IMR-90 (cell line): ENCODE measurements around the gene TEKT1. TPM values are rescaled to one million over a fixed set of nuclear protein-coding genes. Genes with fewer than 3 reads are reported as not detected.

ENCODE experiments used
- ATAC-seq: fragments of 200-7000 bp; cut with Tn5 transposase; 2 replicates; pipeline ENCODE4 v1.9.1; 2020; ENCODE audit warnings: low read depth, mild to moderate bottlenecking, moderate library complexity
- BruUV-seq: library from RNA; stranded (reverse); fragments of 400-500 nt; replicated peaks from 2 replicates; lab custom pipeline; 2021; lab: Mats Ljungman, UMichigan
- CTCF ChIA-PET: fragments of 300-600 bp; formaldehyde crosslinking; extraction: SDS; loops from one replicate; lab custom pipeline; 2021; ENCODE audit warnings: antibody characterized with exemption; lab: Yijun Ruan, JAX
- POLR2A ChIA-PET: fragments of 300-600 bp; sonication (Branson Sonifier 250); formaldehyde crosslinking; loops from one replicate; lab custom pipeline; 2022; ENCODE audit warnings: antibody characterized with exemption; ENCODE audit not compliant: unreplicated experiment; lab: Charles Lee
- DNase-seq: peaks from one replicate; pipeline ENCODE4 v3.0.0; 2013
- H2AFZ ChIP-seq: replicated peaks from 2 replicates; pipeline ENCODE3; 2013; ENCODE audit warnings: low read length, mild to moderate bottlenecking; ENCODE audit not compliant: poor library complexity
- H2AK5ac ChIP-seq: 2 replicates; pipeline ENCODE4 v1.6.1; 2013; ENCODE audit warnings: low read depth, low read length, inconsistent platforms
- H2AK9ac ChIP-seq: replicated peaks from 2 replicates; pipeline ENCODE3; 2013; ENCODE audit warnings: mild to moderate bottlenecking, low read depth, low read length, moderate library complexity; ENCODE audit not compliant: poor library complexity
- H2BK120ac ChIP-seq: 2 replicates; pipeline ENCODE4 v1.6.1; 2013; ENCODE audit warnings: low read depth, low read length, inconsistent platforms
- H2BK15ac ChIP-seq: 3 replicates; pipeline ENCODE4 v1.6.1; 2013; ENCODE audit warnings: low read depth, low read length, inconsistent platforms
- H2BK20ac ChIP-seq: 2 replicates; pipeline ENCODE4 v1.6.1; 2013; ENCODE audit warnings: low read depth, mild to moderate bottlenecking, inconsistent platforms, low read length, moderate library complexity
- H2BK5ac ChIP-seq: 2 replicates; pipeline ENCODE4 v1.6.1; 2013; ENCODE audit warnings: mild to moderate bottlenecking, low read depth, low read length, inconsistent platforms; ENCODE audit not compliant: poor library complexity, severe bottlenecking
- H3K14ac ChIP-seq: replicated peaks from 2 replicates; pipeline ENCODE4 v1.6.1; 2013; ENCODE audit warnings: low read depth, low read length, inconsistent platforms
- H3K18ac ChIP-seq: 2 replicates; pipeline ENCODE4 v1.6.1; 2013; ENCODE audit warnings: low read depth, low read length, control low read depth
- H3K23ac ChIP-seq: 2 replicates; pipeline ENCODE4 v1.6.1; 2013; ENCODE audit warnings: low read depth, low read length, inconsistent platforms
- H3K27ac ChIP-seq: 2 replicates; pipeline ENCODE4 v1.5.1; 2013; ENCODE audit warnings: mild to moderate bottlenecking, control low read depth, low read length; ENCODE audit not compliant: insufficient read depth
- H3K27me3 ChIP-seq: 2 replicates; pipeline ENCODE4 v1.6.1; 2013; ENCODE audit warnings: low read length; ENCODE audit not compliant: control insufficient read depth, insufficient read depth
- H3K36me3 ChIP-seq: 2 replicates; pipeline ENCODE4 v1.6.1; 2013; ENCODE audit warnings: low read length, mixed read lengths; ENCODE audit not compliant: control insufficient read depth, insufficient read depth
- H3K4ac ChIP-seq: 2 replicates; pipeline ENCODE4 v1.6.1; 2013; ENCODE audit warnings: low read depth, low read length, inconsistent platforms
- H3K4me1 ChIP-seq: 2 replicates; pipeline ENCODE4 v1.6.1; 2013; ENCODE audit warnings: low read length, mixed read lengths; ENCODE audit not compliant: control insufficient read depth, insufficient read depth
- H3K4me2 ChIP-seq: 2 replicates; pipeline ENCODE4 v1.6.1; 2013; ENCODE audit warnings: low read depth, mild to moderate bottlenecking, control low read depth, low read length, moderate library complexity
- H3K4me3 ChIP-seq: 2 replicates; pipeline ENCODE4 v1.5.1; 2013; ENCODE audit warnings: low read depth, mild to moderate bottlenecking, control low read depth, low read length, moderate library complexity; ENCODE audit not compliant: insufficient read depth
- H3K56ac ChIP-seq: 2 replicates; pipeline ENCODE4 v1.6.1; 2013; ENCODE audit warnings: low read length, inconsistent platforms; ENCODE audit not compliant: insufficient read depth; ENCODE audit errors: extremely low read depth
- H3K79me1 ChIP-seq, 2 experiments: 2 replicates each; pipeline ENCODE4 v1.6.1; 2013; ENCODE audit warnings: low read length in 2 of 2, inconsistent platforms in 1 of 2, low read depth in 1 of 2
- H3K9ac ChIP-seq: 2 replicates; pipeline ENCODE4 v1.6.1; 2013; ENCODE audit warnings: low read depth, low read length, control low read depth
- H3K9me1 ChIP-seq: 2 replicates; pipeline ENCODE4 v1.6.1; 2013; ENCODE audit warnings: low read length, inconsistent platforms; ENCODE audit not compliant: insufficient read depth
- H3K9me3 ChIP-seq: 2 replicates; pipeline ENCODE4 v1.6.1; 2013; ENCODE audit warnings: low read length; ENCODE audit not compliant: control insufficient read depth, insufficient read depth
- H4K20me1 ChIP-seq: 2 replicates; pipeline ENCODE4 v1.6.1; 2013; ENCODE audit warnings: low read length, inconsistent platforms; ENCODE audit not compliant: insufficient read depth
- H4K5ac ChIP-seq: 2 replicates; pipeline ENCODE4 v1.6.1; 2013; ENCODE audit warnings: mild to moderate bottlenecking, low read depth, low read length, control low read depth
- H4K8ac ChIP-seq, 2 experiments: 2 replicates each; pipeline ENCODE4 v1.6.1; 2013; ENCODE audit warnings: low read depth in 2 of 2, low read length in 2 of 2, control low read depth in 1 of 2, inconsistent platforms in 1 of 2
- H4K91ac ChIP-seq: 2 replicates; pipeline ENCODE4 v1.6.1; 2013; ENCODE audit warnings: low read depth, low read length, inconsistent platforms; ENCODE audit not compliant: insufficient read depth
- BHLHE40 ChIP-seq: fragments of 150-350 bp; IDR thresholded peaks from 2 replicates; pipeline ENCODE4 v1.6.1; 2016; ENCODE audit warnings: mild to moderate bottlenecking, low read depth, low read length
- CEBPB ChIP-seq: IDR thresholded peaks from 2 replicates; pipeline ENCODE4 v1.6.1; 2012; ENCODE audit warnings: low read depth, low read length, improper control_type of control experiment
- CHD1 ChIP-seq: IDR thresholded peaks from 2 replicates; pipeline ENCODE4 v1.6.1; 2012; ENCODE audit warnings: low read depth, low read length, improper control_type of control experiment
- FOS ChIP-seq: fragments of 150-350 bp; IDR thresholded peaks from 2 replicates; pipeline ENCODE4 v1.6.1; 2016; ENCODE audit warnings: low read depth, low read length
- MAFK ChIP-seq: IDR thresholded peaks from 2 replicates; pipeline ENCODE4 v1.6.1; 2012; ENCODE audit warnings: low read depth, low read length, improper control_type of control experiment
- MXI1 ChIP-seq: IDR thresholded peaks from 2 replicates; pipeline ENCODE4 v1.6.1; 2012; ENCODE audit warnings: low read depth, mild to moderate bottlenecking, low read length, moderate library complexity, borderline replicate concordance
- NFE2L2 ChIP-seq: fragments of 150-350 bp; IDR thresholded peaks from 2 replicates; pipeline ENCODE4 v1.6.1; 2016; ENCODE audit warnings: low read depth, mild to moderate bottlenecking, low read length
- POLR2A ChIP-seq: IDR thresholded peaks from 2 replicates; pipeline ENCODE4 v1.6.1; 2012; ENCODE audit warnings: mild to moderate bottlenecking, low read depth, low read length
- RAD21 ChIP-seq: IDR thresholded peaks from 2 replicates; pipeline ENCODE4 v1.6.1; 2012; ENCODE audit warnings: low read length, improper control_type of control experiment
- RCOR1 ChIP-seq: IDR thresholded peaks from 2 replicates; pipeline ENCODE4 v1.6.1; 2012; ENCODE audit warnings: mild to moderate bottlenecking, low read length, improper control_type of control experiment; ENCODE audit not compliant: insufficient replicate concordance
- RFX5 ChIP-seq: IDR thresholded peaks from 2 replicates; pipeline ENCODE4 v1.8.0; 2012; ENCODE audit warnings: low read depth, mild to moderate bottlenecking, low read length, moderate library complexity
- SMC3 ChIP-seq: fragments of 150-350 bp; IDR thresholded peaks from 2 replicates; pipeline ENCODE4 v1.6.1; 2016; ENCODE audit warnings: low read depth, mild to moderate bottlenecking, antibody characterized with exemption, low read length, moderate library complexity
- WGBS, 2 experiments: methylation state at CpG; one replicate each; pipeline versions ENCODE4 v1.1.5 to v1.1.7; 2013; ENCODE audit warnings: missing lambda C conversion rate in 2 of 2; ENCODE audit not compliant: insufficient read length in 1 of 2; ENCODE audit errors: extremely low coverage in 2 of 2; 5-methylcytosine and 5-hydroxymethylcytosine counted together
- dilution Hi-C: fragments of 300-500 bp; cut with HindIII; formaldehyde crosslinking; loops from one replicate; pipeline ENCODE4 v1.14.3; 2018; ENCODE audit warnings: low sequenced_read_pairs; ENCODE audit not compliant: unreplicated experiment
- in situ Hi-C: fragments of 300-500 bp; cut with MboI; formaldehyde crosslinking; loops from 3 replicates; pipeline ENCODE4 v1.14.3; 2019; ENCODE audit warnings: low sequenced_read_pairs, inconsistent platforms, mixed read lengths
- intact Hi-C: fragments of 100-400 bp; cut with micrococcal nuclease; formaldehyde crosslinking; loops from 2 replicates; pipeline ENCODE4 v1.10.0; 2022
- polyA plus RNA-seq, 3 experiments: library from polyadenylated mRNA; depleted of rRNA; stranded (reverse); fragments of >200 nt; gene quantifications; 2 replicates each; pipeline ENCODE4 v1.2.3, GENCODE V29; 2012; ENCODE audit warnings: low replicate concordance in 1 of 3
- total RNA-seq: library from RNA; depleted of rRNA; stranded (reverse); fragments of >200 nt; gene quantifications from 2 replicates; pipeline ENCODE4 v1.2.3, GENCODE V29; 2012
- TF ChIP-seq, protein P1 (sequence below): fragments of 150-350 bp; IDR thresholded peaks from 2 replicates; pipeline ENCODE4 v1.6.1; 2017; ENCODE audit warnings: mild to moderate bottlenecking, antibody characterized with exemption, low read length, low read depth
- TF ChIP-seq, protein P2 (sequence below): fragments of 150-350 bp; IDR thresholded peaks from 2 replicates; pipeline ENCODE4 v1.6.1; 2016; ENCODE audit warnings: low read depth, mild to moderate bottlenecking, low read length, moderate library complexity, borderline replicate concordance
- TF ChIP-seq, protein P3 (sequence below): conservative IDR thresholded peaks from 2 replicates; pipeline ENCODE4 v1.5.1; 2012; ENCODE audit warnings: mild to moderate bottlenecking, low read depth, low read length, improper control_type of control experiment

TEKT1 gene
- total and polyA plus RNA-seq, 2 of the 4 experiments (the other 2 are of a cell fraction): not detected

DNA sequence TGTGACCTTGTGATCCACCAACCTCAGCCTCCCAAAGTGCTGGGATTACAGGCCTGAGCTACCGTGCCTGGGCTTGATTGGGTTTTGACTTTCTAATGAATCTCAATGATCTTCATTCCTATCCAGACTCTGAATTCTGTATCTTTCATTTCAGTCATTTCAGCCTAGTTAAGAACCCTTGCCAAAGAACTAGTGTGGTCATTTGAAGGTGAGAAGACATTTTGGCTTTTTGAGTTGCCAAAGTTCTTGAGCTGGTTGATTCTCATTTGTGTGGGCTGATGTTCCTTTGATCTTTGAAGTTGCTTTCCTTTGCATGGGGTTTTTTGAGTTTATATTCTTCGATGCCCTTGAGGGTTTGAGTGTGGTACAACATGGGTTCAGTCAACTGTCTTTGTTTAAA, 30.6 kb upstream of the TEKT1 start:
- Histone ChIP-seq H3K9ac (no peak overlapping the region), H4K8ac (no peak overlapping the region), H2AK9ac (no peak overlapping the region), H4K5ac (no peak overlapping the region), H4K91ac (no peak overlapping the region), H3K14ac (no peak overlapping the region), H3K4me2 (no peak overlapping the region), H3K56ac (no peak overlapping the region), H2BK15ac (no peak overlapping the region), H2AFZ (no peak overlapping the region), H3K27me3 (peaks cover 2% of the 10 kb centered on the region), H2BK120ac (no peak overlapping the region), H3K4me1 (no peaks in the 10 kb centered on the region), H2AK5ac (no peak overlapping the region), H2BK5ac (no peak overlapping the region), H3K4ac (no peak overlapping the region), H3K9me3 (no peaks in the 10 kb centered on the region), H3K18ac (no peak overlapping the region), H2BK20ac (no peak overlapping the region), H3K36me3 (no peaks in the 10 kb centered on the region), H3K23ac (no peak overlapping the region), H4K20me1 (no peaks in the 10 kb centered on the region), H3K79me1 (no peaks in the 10 kb centered on the region), H3K4me3 (no peak overlapping the region), H3K9me1 (no peaks in the 10 kb centered on the region), H3K27ac (no peak overlapping the region)
- ATAC-seq (no peak), DNase-seq (no peak)
- TF ChIP-seq POLR2A (no peak), BHLHE40 (no peak), CHD1 (no peak), SMC3 (no peak), CEBPB (no peak), NFE2L2 (no peak), RAD21 (no peak), MAFK (no peak), MXI1 (no peak), RFX5 (no peak), FOS (no peak), RCOR1 (no peak)
- TF ChIP-seq, protein P1, sequence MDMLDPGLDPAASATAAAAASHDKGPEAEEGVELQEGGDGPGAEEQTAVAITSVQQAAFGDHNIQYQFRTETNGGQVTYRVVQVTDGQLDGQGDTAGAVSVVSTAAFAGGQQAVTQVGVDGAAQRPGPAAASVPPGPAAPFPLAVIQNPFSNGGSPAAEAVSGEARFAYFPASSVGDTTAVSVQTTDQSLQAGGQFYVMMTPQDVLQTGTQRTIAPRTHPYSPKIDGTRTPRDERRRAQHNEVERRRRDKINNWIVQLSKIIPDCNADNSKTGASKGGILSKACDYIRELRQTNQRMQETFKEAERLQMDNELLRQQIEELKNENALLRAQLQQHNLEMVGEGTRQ: no peak
- TF ChIP-seq, protein P2, sequence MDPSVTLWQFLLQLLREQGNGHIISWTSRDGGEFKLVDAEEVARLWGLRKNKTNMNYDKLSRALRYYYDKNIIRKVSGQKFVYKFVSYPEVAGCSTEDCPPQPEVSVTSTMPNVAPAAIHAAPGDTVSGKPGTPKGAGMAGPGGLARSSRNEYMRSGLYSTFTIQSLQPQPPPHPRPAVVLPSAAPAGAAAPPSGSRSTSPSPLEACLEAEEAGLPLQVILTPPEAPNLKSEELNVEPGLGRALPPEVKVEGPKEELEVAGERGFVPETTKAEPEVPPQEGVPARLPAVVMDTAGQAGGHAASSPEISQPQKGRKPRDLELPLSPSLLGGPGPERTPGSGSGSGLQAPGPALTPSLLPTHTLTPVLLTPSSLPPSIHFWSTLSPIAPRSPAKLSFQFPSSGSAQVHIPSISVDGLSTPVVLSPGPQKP: no peak
- TF ChIP-seq, protein P3, sequence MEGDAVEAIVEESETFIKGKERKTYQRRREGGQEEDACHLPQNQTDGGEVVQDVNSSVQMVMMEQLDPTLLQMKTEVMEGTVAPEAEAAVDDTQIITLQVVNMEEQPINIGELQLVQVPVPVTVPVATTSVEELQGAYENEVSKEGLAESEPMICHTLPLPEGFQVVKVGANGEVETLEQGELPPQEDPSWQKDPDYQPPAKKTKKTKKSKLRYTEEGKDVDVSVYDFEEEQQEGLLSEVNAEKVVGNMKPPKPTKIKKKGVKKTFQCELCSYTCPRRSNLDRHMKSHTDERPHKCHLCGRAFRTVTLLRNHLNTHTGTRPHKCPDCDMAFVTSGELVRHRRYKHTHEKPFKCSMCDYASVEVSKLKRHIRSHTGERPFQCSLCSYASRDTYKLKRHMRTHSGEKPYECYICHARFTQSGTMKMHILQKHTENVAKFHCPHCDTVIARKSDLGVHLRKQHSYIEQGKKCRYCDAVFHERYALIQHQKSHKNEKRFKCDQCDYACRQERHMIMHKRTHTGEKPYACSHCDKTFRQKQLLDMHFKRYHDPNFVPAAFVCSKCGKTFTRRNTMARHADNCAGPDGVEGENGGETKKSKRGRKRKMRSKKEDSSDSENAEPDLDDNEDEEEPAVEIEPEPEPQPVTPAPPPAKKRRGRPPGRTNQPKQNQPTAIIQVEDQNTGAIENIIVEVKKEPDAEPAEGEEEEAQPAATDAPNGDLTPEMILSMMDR: no peak
- ChIA-PET CTCF (no interaction called here), POLR2A (no interaction called here)
- 0% methylated on average over 1 of the region's 2 CpGs; no CpG with 5 or more reads in 1 of the 2 experiments for WGBS, 2 experiments
- no TSS peak for BruUV-seq
- dilution Hi-C loops (no loop called here), intact Hi-C loops (no loop called here), in situ Hi-C loops (no loop called here)
